Activated CD4-positive, alpha-beta T cell treated with anti-CD3 and anti-CD28 coated beads, Interleukin-2, amount 50 U/mL, for 24 hours (primary cell): ENCODE measurements around the gene EGFLAM.

Source experiments
- DNase-seq, 2 donors: peaks; one replicate each; pipeline ENCODE4 v3.0.0-alpha.2; 2020; ENCODE audit warnings: low read depth in 1 of 2, low spot score in 1 of 2

The EGFLAM gene

DNA sequence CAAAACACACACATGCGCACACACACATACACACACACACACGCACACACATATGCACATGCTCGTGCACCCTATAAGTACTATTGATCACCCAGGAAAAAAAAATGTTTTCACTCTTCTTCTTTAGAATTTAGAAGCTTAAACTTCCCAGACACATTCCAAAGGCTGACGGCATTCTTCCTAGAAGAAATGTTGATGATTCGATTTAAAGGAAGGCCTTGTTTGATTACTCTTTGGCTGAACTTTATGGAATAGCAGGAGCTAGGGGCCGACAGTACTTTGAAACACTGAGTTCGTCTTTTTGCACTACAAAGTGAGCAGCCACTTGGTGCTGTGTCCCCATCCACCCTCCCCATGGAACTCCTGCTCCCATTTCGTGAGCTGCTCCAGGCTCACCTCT, 113.2 kb downstream of the EGFLAM start:
- DNase-seq: no peak

DNA sequence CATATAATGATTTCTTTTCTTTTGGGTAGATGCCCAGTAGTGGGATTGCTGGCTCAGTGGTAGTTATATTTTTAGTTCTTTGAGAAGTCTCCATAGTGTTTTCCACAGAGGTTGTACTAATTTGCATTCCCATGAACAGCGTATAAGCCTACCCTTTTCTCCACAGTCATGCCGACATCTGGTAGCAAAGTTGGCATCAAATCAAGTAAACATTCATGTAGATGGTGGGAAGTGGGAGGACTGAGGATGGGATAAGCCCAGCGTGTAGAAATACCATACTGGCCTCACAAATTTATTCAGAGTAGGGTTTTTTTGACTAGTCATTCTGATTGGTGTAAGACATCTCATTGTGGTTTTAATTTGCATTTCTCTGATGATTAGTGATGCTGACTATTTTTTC, 115.4 kb downstream of the EGFLAM start:
- no peak for DNase-seq

DNA sequence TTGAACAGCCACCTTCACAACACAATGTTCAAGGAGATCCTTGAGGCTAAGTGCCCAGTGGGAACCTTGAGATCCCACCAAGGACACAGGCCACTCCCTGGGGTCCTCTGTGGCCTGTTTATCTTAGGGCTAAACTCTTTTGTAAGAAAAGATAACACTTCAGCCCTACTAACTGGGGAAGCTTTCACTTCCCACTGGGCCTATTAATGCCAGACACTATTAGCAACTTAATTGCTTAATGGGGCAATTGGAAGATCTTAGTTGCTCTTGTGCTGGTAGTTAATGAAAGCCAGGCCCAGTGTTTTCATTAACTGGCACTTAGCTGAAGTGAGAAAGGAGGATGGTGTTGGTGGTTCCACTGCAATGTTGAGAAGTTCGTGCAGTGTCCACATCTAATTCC, 117.1 kb downstream of the EGFLAM start:
- no peak for DNase-seq

DNA sequence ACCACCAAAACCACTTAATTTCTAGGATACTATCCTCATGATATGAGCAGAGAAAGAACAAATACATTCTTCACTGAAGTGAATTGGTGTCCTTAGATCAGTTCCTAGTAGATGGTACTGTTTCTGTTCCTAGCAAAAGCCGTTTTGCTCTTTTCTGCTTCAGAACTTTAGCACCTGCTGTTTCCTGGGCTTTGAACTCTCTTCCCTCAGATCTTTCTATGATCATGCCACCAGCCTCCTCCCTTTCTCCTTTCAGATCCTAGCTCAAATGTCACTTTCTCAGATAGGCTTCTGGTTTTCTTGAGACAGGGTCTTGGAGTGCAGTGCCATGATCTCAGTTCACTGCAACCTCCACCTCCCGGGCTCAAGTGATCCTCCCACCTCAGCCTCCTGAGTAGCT, 118.0 kb downstream of the EGFLAM start:
- no peak for DNase-seq

DNA sequence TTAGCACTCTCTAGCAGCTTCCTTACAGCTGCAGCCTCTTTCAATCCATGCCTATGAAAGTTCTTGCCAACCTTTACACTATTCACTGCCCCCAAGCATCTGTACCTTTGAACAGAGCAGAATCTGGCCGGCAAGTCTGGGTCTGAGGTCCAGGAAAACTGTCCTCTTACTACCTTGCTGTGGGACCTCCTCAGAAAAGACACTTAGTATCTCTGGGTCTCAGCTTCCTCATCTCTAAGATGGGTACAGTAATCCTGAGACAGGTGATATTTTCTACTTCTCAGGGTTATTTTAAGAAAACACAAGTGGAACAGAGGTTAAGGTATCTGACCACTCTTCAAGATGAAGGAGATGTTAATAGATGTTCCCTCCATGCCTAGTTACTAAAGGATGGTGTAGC, 120.2 kb downstream of the EGFLAM start:
- no peak for DNase-seq

DNA sequence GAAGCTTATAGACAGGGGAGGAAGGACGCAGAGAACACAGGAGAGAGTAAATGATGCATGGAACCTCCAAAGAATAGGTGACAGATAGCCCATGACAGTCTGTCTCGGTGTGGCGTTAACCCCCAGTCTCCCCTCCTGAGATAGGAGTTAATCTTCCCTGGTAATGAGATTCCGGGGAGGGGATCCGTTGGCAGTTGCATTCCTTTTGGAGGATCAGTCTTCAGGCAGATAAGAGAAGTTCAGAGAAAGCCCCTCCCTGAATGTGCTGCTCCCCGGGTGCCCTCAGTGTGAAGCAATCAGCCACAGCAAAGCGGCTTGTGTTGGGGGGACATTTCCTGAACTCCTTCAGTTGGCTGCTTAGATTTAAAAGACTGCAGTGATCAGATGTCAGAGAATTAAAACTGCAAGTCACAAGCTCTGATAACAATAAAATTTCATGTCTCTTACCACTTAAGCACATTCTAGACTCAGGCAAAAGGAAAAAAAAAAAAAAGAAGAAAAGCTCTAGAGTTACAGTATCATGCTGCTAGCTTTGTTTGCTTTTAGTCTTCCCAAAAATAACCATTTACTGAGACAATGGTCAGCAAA, 121.1 kb downstream of the EGFLAM start:
- no peak for DNase-seq

DNA sequence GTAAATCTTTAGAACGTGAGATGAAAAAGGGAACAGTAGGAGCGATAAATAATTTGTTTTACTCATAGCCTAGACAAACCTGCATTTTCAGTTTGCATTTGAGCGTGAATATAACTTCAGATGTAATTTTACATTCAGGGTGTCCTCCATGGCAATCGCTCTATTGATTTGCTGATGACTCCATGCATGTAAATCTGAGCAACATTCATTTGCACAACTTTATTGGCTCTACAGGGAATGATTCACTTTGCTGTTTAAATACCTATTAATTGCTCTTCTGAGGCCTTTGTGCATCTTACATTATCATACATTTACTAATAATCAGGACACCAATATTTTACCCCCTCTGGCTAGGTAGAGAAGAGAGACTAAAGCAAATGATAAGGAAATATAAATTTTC, 122.2 kb downstream of the EGFLAM start:
- no peak for DNase-seq

DNA sequence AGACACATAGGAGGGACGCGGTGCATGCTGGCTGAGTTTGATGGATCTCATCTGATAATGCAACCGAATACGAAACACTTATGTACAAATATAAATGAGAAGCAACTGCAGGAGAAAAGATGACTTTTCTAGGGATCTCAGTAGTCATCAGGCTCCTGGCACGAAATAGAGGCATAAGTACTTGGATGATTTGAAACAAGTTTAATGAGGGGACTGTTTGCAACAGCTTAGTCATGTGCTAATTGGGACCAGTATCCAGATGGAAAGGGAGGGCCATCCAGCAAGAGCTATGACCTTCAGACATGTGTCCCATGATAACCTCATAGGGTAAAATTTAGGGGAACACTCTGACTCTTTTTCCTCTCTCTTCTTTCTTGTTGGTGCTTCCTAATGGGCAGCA, 123.0 kb downstream of the EGFLAM start:
- no peak for DNase-seq

DNA sequence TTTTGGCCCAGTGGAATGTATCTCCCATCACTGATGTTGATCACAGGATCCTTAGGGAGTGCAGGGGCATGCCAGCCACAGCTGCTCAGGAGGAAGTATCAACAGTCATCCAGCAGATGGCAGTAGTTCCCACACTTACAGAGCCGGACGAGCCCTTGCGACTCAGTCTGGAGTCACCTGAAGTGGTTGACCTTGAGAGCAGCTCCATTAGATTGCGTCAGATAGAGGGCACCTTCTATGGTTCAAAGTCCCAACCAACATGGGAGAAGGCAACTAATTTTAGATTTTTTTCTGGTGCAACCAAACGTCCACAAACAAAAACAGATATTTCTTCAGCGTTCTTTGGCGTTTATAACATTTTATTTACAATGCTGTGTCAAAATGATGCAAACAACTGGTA, 124.5 kb downstream of the EGFLAM start:
- DNase-seq: peak in 1 of 2 donors; percentile 34

DNA sequence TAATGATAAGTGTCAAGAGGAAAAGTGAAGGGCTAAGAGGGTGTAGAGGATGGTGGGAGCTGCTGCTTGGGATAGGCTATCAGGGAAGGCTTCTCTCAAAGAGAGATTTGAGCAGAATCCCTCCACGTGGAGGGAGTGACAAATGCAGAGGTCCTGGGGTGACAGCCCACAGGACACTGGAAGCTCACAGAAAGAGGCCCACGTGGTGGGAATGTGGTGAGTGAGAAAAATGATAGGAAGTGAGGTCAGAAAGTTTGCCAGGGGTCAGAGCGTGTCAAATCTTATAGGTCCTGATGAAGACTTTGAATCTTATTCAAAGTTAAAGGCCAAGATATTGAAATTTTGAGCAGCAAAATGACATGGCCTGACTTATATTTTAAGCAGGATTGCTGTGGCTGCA, 125.3 kb downstream of the EGFLAM start:
- no peak for DNase-seq

DNA sequence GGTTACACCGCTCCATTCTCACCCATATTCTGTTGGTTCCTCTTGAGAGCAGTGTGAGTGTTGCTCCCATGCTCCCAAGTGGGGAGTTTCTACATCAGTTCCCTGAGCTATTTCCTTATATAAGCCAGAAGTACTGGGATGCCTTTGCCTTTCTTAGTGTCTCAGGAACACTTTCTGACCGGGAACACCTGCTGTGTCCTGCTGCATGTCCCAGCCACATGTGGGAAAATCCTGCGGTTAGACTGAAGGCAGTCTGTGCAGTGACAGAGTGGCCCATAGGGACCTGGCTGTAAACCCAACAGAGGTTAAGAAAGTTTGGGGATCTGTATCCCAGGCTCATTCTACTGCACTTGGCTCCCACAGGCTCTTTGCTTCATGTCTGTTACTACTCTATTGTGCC, 126.0 kb downstream of the EGFLAM start:
- DNase-seq: no peak

DNA sequence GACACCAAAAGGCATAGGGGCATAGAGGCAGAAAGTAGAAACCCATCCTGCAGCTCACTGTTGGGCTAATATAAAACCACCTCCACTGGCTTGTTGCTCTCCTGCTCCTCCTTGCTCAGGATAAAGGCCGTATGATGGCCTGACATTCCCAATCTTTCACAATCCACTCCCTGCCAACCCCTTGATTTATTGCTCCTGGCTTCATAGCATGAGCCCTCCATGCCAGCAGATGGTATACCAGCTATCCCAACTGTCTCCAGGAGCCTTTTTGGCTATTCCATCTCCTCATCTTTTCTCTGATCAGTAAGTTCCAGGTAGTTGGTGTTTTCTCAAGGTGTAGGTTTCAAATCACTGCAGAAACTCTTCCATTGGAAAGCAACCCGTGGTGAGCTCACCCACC, 128.8 kb downstream of the EGFLAM start:
- no peak for DNase-seq

DNA sequence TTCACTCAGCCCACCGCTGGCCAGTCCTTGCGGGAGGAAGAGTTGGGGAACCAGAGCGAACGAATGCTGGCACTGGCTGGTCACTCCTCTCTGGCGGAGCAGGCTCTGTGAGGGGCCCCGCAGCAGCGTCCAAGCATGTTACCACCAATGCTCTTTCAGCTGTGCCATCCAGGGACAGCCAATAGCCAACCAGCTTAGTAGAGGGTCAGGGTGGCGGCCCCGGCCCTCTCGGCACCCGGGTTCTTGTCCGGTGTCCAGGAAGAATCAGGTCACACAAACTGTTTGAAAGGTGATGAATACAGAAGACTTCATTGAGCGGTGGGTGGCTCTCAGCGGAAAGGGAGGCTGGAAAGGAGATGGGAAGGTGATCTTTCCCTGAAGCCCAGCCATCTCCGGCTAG, 135.3 kb downstream of the EGFLAM start:
- no peak for DNase-seq

DNA sequence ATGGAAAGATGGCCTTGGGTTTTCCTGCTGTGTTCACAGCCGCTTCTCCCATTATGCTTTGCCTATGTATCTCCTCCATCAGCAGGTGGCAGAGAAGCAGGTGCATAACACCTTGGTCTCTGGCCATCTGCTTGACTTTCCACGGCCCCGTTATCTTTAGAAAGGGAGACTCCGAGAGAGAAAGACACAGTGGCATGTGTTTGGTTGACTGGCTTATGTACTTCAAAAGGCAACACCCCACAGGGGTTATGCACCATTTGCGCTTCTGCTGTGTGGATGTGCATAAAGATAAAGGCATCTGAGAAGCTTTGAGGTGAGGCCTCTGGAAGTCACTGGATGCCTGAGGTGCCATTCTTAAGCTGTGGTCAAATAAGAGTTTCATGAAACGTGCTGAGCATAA, 138.4 kb downstream of the EGFLAM start:
- no peak for DNase-seq

DNA sequence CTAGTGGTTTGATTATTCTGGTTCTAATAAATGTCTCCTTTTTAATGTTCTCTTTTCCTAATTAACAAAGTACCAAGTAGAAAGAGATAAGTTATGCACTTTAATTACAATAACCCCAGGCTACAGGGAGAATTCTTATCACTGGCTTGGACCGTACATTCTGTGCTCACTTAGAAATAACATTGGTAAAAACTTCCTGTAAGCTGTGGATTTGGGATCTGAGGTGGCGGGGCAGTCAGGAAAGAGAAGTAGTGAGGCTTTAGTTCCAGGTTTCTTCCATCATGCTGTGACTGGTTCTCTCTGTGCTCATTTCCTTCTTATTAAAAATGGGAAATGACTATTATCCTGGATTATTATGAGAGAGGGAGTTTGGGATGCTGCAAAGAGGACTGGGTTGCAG, 142.0 kb downstream of the EGFLAM start:
- no peak for DNase-seq

DNA sequence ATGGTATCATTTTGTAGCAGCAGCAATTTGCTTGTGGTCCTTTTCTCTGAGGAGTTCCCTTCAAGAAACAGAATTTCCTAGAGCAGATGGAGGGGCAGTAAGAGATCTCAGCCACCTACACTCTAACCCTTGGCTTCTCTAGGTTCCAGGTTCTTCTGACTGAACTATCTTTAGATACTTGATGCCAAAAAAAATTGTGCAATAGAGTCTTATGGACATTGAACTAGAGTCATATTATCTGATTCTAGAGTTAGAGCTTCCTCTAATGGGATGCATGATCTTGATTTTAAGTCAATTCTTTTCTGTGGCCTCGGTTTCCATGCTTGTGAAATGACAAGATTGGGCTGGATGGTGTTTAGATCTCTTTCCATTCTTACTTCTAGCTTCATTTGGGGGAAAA, 142.8 kb downstream of the EGFLAM start:
- no peak for DNase-seq

DNA sequence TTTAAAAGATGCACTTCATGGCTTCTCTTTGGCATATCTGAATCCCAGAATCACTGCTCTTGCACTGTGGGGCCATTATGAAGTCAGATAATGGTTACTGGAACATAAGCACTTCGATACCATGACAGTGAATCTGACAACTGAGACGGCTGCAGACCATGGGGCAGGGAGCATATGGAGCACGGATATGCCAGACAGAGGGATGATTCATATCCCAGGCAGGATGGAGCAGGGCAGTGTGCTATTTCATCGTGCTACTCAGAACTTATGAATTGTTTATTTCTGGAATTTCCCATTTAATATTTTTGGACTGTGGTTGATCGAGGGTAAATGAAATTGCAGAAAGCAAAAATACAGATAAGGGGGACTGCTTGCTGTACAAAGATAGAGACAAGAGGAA, 145.0 kb downstream of the EGFLAM start:
- no peak for DNase-seq

DNA sequence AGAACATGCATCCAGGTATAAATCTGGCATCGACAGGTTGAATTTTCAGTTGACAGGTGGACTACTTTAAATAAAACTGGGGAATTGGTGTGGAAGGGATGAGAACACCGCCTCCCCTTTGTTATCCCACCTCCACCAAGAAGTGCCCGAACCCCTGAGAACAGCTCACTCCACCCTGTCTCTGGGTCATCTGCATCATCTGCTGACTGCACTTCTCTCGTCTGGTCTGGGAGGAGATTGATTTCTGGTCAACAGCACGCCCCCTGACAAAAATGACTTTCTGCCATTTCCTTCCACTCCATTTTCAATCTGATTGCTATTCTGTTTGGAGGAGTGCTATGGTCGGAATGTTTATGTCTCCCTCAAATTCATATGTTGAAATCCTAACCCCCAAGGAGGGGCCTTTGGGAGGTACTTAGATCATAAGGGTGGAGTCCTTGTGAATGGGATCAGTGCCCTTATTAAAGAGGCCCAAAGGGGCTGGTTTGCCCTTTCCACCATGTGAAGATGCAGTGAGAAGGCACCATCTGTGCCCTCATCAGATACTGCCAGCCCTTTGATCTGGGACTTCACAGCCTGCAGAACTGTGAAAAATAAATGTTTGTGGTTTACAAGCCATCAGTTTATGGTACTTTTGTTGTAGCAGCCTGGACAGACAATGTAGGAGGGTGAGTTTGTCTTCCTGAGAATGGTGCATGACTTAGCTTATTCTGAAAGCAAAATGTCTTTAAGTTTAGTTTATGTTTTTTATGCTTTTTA, 145.7 kb downstream of the EGFLAM start:
- DNase-seq: no peak

DNA sequence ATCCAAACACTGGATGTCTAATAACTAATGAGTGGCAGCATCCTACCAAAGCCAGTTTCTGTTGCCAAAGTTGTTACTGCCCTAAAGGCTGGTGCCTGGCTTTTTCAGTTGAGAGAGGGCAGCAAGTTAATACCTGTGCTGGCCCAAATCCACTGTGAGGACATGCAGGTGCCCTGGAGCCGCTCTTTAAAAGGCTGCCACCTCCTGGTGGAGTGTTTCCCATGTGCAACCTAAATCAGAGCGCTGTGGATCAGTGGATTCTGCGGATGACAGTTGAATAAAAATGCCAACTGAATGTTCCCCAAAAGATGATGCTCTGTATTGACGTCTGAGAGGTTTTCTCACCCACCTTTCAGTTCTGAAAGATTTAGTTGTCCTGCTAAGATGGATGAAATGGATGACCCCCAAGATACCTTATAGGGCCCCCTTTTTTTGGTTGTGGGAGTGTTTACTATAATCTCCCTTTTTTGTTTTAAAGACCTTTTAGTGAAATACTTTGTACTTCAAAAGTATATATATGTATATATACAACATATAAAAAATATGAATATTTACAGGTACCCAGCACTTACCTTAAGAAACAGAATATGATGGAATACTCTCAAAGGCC, 146.4 kb downstream of the EGFLAM start:
- DNase-seq: no peak

DNA sequence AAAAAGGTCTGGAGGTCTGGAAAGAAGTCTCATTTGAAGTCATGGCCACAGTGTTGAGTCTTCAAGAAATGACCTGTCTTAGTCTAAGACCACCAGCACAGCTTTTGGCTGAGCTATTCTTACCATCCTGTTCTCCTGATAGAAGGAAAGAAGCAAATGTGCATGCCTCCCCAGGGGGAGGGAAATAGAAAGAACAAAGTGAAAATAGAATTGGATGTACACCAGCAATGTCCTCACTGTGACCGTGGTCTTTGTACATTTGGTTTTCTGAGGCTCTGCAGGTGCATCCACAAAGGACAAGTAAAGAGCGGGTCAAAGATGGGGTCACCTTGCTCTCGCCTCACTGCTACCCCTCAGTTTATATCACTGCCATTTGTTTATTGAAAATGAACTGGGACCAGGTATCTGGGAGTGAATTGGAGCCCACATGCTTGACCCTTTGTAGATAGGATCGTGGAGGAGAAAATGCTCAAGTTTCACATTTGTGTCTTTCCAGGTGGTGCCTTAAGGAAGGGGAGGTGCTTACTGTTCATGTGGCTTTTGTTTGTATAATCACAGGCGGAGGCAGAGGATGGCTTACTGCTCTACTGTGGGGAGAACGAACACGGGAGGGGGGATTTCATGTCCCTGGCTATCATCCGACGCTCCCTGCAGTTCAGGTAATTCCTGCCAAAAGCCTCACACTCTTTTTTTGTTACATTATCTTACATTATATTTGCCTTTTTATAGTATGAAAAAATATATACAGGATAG, 150.3 kb downstream of the EGFLAM start:
- no peak for DNase-seq

DNA sequence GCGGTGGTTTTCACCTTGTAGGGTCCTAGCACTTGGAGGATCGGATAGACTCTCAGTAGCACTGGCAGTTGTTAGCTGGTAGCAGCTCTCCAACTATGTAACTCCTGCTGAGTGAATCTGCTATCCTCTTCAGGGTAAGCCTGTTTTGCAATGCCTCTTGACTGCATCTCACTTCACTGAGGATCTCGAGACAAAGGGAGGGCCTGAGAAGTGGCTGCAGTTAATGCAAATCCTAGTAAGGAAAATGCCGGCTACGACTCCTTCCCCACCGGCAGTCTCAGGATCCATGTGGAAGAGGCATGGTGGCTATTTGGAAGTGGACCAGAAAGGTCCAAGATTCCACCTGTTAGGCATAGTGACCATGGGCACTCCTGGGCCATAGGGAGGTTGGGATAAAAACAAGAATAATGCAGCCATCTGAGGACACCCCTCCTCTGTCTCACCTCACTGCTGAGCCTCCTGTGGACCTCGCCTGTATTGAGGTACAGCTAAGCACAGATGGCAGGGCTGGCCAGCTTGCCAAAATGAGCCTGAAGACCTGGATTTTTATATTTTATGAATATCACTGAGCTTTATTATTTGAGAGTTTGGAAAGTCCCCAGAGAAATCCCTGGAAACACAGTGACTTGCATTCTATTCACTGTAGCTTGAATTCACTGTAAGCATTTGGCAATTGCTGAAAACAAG, 152.1 kb downstream of the EGFLAM start:
- no peak for DNase-seq

DNA sequence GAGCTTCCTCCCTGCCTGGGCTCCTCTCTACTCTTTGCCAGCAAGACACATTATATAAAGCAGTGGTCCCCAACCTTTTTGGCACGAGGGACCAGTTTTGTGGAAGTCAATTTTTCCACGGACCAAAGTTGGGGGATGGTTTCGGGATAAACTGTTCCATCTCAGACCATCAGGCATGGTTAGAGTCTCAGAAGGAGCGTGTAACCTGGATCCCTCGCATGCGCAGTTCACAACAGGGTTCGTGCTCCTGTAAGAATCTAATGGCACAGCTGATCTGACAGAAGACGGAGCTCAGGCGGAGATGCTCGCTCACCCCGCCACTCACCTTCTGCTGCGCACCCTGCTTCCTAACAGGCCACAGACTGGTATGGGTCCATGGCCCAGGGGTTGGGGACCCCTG, 155.3 kb downstream of the EGFLAM start:
- no peak for DNase-seq
